ENCODE results near the gene APOBEC3H. TPM values are rescaled to one million over a fixed set of nuclear protein-coding genes. Genes with fewer than 3 reads are reported as not detected.

Gene APOBEC3H
- total RNA-seq, 1 experiment from 2014 or later, result 2.5 TPM

DNA sequence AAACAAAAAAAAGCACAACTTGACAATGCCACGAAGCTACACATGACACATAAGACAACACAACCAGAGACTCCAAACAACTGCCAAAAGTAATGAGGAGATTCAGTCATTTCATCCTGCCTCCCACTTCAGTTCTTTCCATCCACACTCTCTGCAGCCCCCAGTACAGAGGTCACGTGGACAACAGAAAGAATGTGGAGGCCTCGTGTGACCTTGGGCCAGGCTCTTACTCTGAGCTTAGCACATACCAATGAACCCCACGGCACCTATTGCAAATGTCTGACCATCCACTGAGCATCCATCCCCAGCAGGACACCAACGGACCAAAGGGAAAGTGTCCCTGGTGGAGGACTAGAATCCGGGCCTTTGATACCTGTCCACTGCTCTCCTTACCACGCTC, 42.9 kb downstream of the APOBEC3H start:
- Histone ChIP-seq H3K36me3 (ENCODE audit: low read depth) (no peaks in the 10 kb centered on the region), H3K9me2 (ENCODE audit: insufficient read depth) (no peaks in the 10 kb centered on the region), H3F3A (ENCODE audit: insufficient read depth, low read depth) (peaks cover 19% of the 10 kb centered on the region; the same call in 1 of the 2 replicates), H3K9me3 (ENCODE audit: insufficient read depth, low read depth) (no peaks in the 10 kb centered on the region), H3K27ac (no peak overlapping the region), H3K4me2 (no peak overlapping the region), H4K20me1 (ENCODE audit: insufficient read depth) (no peaks in the 10 kb centered on the region), H3K4me3 (no peak overlapping the region), H2AFZ (no peak overlapping the region), H3K27me3 (ENCODE audit: insufficient read depth, low read depth) (no peaks in the 10 kb centered on the region), H3K79me2 (ENCODE audit: low read depth) (no peaks in the 10 kb centered on the region), H3K4me1 (replicated peaks; ENCODE audit: insufficient read depth) (peaks cover 8% of the 10 kb centered on the region)
- BruUV-seq (replicated peaks), result no TSS peak
- TF ChIP-seq EZH2 (IDR thresholded peaks at IDR 0.05; ENCODE audit: low read depth) (no peak), CTCF (conservative IDR thresholded peaks at IDR 0.05) (no peak)
- no peak for DNase-seq
- CTCF ChIA-PET, result no interaction called here
- POLR2A ChIA-PET (ENCODE audit: unreplicated experiment), result no interaction called here
- intact Hi-C loops (cut with micrococcal nuclease; ENCODE audit: unreplicated experiment), result loop anchor here (5.0 to 10.0 kb wide), 2 partner anchors 387 to 1085 kb away; partner anchors contain the start of gene PICK1

DNA sequence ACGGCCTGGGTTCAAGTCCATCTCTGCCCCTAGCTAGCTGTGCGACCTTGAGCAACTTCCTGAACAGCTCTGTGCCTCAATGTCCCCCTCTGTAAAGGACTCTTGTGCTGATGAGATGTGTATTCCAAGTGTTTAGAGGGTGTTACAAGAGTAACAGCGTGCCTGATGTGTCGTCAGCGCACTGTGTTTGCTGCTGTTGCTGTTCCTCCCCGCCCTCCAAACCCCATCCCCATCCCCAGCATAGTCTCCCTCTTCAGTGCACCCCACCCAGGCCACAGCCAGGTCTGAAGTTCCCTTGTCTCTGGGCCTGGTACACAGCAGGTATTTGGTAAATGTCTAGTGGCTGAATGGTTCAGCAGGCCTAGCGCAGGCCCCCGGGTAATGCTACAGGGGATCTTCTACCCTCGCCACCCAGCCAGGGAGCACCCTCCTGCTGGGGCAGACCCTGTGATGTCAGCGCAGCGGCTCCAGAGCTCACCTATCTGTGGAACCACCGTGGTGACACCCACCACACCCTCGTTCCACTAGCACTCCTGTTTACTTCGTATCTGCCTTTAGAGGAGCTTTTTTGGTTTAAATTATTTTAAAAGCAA, 45.1 kb downstream of the APOBEC3H start:
- no peak for DNase-seq
- CTCF ChIA-PET, result no interaction called here
- no peak overlapping the region for H2AFZ ChIP-seq
- H3K4me3 ChIP-seq, result no peak overlapping the region
- POLR2A ChIA-PET (ENCODE audit: unreplicated experiment), result no interaction called here
- no TSS peak for BruUV-seq (replicated peaks)
- intact Hi-C loops (cut with micrococcal nuclease; ENCODE audit: unreplicated experiment), result no loop called here
- no peaks in the 10 kb centered on the region for H3K9me3 ChIP-seq (ENCODE audit: insufficient read depth, low read depth)
- TF ChIP-seq EZH2 (IDR thresholded peaks at IDR 0.05; ENCODE audit: low read depth) (no peak), CTCF (conservative IDR thresholded peaks at IDR 0.05) (no peak)
- no peaks in the 10 kb centered on the region for H3K27me3 ChIP-seq (ENCODE audit: insufficient read depth, low read depth)
- peaks cover 25% of the 10 kb centered on the region; the same call in 1 of the 2 replicates for H3F3A ChIP-seq (ENCODE audit: insufficient read depth, low read depth)
- no peak overlapping the region for H3K27ac ChIP-seq
- H3K4me2 ChIP-seq, result no peak overlapping the region
- no peaks in the 10 kb centered on the region for H3K79me2 ChIP-seq (ENCODE audit: low read depth)
- no peaks in the 10 kb centered on the region for H3K9me2 ChIP-seq (ENCODE audit: insufficient read depth)
- H4K20me1 ChIP-seq (ENCODE audit: insufficient read depth), result no peaks in the 10 kb centered on the region
- H3K4me1 ChIP-seq (replicated peaks; ENCODE audit: insufficient read depth), result peaks cover 15% of the 10 kb centered on the region
- no peaks in the 10 kb centered on the region for H3K36me3 ChIP-seq (ENCODE audit: low read depth)

- BruUV-seq (replicated peaks), result no TSS peak
- Histone ChIP-seq H4K20me1 (ENCODE audit: insufficient read depth) (no peaks in the 10 kb centered on the region), H3K79me2 (ENCODE audit: low read depth) (no peaks in the 10 kb centered on the region), H3K4me1 (replicated peaks; ENCODE audit: insufficient read depth) (peaks cover 15% of the 10 kb centered on the region), H3K9me2 (ENCODE audit: insufficient read depth) (no peaks in the 10 kb centered on the region), H3F3A (ENCODE audit: insufficient read depth, low read depth) (peaks cover 36% of the 10 kb centered on the region; the same call in 1 of the 2 replicates), H3K9me3 (ENCODE audit: insufficient read depth, low read depth) (no peaks in the 10 kb centered on the region), H3K4me2 (peak overlapping the region; percentile 97), H3K27me3 (ENCODE audit: insufficient read depth, low read depth) (no peaks in the 10 kb centered on the region), H3K4me3 (peak overlapping the region; percentile 98), H2AFZ (no peak overlapping the region), H3K36me3 (ENCODE audit: low read depth) (no peaks in the 10 kb centered on the region), H3K27ac (no peak overlapping the region)
- CTCF ChIA-PET, result no interaction called here
- POLR2A ChIA-PET (ENCODE audit: unreplicated experiment), result no interaction called here
- intact Hi-C loops (cut with micrococcal nuclease; ENCODE audit: unreplicated experiment), result no loop called here
- TF ChIP-seq EZH2 (IDR thresholded peaks at IDR 0.05; ENCODE audit: low read depth) (no peak), CTCF (conservative IDR thresholded peaks at IDR 0.05) (no peak)
- peak in 1 of 2 experiments; percentile 51 for DNase-seq
Observed at GRCh38 chr22:39144101-39144767, 47.2 kb downstream of the APOBEC3H start.
